Trophoblast cell (in vitro differentiated cells and primary cell): Measurements from ENCODE around the gene SOS2.
A peak's percentile ranks its signal among the peaks of the same experiment; 100 is the strongest.

Experiments
- DNase-seq, 2 donors: peaks; one replicate each; pipeline ENCODE4 v3.0.0-alpha.2; 2016
- H2AFZ ChIP-seq: 2 replicates; pipeline ENCODE4 v1.6.1; 2013; ENCODE audit warnings: low read length, moderate library complexity, mild to moderate bottlenecking; ENCODE audit not compliant: insufficient read depth, poor library complexity
- H2AK5ac ChIP-seq: 2 replicates; pipeline ENCODE4 v1.6.1; 2013; ENCODE audit warnings: mild to moderate bottlenecking, low read length
- H2BK120ac ChIP-seq: 2 replicates; pipeline ENCODE4 v1.6.1; 2013; ENCODE audit warnings: low read length, mild to moderate bottlenecking, moderate library complexity; ENCODE audit not compliant: insufficient read depth, poor library complexity
- H2BK12ac ChIP-seq: 2 replicates; pipeline ENCODE4 v1.6.1; 2013; ENCODE audit warnings: mild to moderate bottlenecking, low read length, moderate library complexity
- H2BK5ac ChIP-seq: 2 replicates; pipeline ENCODE4 v1.6.1; 2013; ENCODE audit warnings: low read length, low read depth, moderate library complexity, mild to moderate bottlenecking; ENCODE audit not compliant: poor library complexity
- H3K14ac ChIP-seq: 2 replicates; pipeline ENCODE4 v1.6.1; 2013; ENCODE audit warnings: mild to moderate bottlenecking, low read length
- H3K18ac ChIP-seq: 2 replicates; pipeline ENCODE4 v1.6.1; 2013; ENCODE audit warnings: mild to moderate bottlenecking, low read length
- H3K23ac ChIP-seq: 2 replicates; pipeline ENCODE4 v1.6.1; 2013; ENCODE audit warnings: low read length
- H3K27ac ChIP-seq: 2 replicates; pipeline ENCODE4 v1.5.1; 2013; ENCODE audit warnings: low read depth, mild to moderate bottlenecking, inconsistent platforms, low read length, moderate library complexity
- H3K27me3 ChIP-seq: 2 replicates; pipeline ENCODE4 v1.6.1; 2013; ENCODE audit warnings: inconsistent platforms, mild to moderate bottlenecking, low read length, moderate library complexity; ENCODE audit not compliant: insufficient read depth
- H3K36me3 ChIP-seq, 2 experiments: 1 replicate in 1 of 2; 2 replicates in 1 of 2; pipeline ENCODE4 v1.6.1; 2013; ENCODE audit warnings: low read length in 2 of 2, mild to moderate bottlenecking in 2 of 2, moderate library complexity in 1 of 2; ENCODE audit not compliant: insufficient read depth in 2 of 2, control insufficient read depth in 1 of 2
- H3K4ac ChIP-seq: 2 replicates; pipeline ENCODE4 v1.6.1; 2013; ENCODE audit warnings: low read depth, mild to moderate bottlenecking, low read length, moderate library complexity
- H3K4me1 ChIP-seq, 2 experiments: 1 replicate in 1 of 2; 2 replicates in 1 of 2; pipeline ENCODE4 v1.6.1; 2013; ENCODE audit warnings: low read length in 2 of 2, mild to moderate bottlenecking in 2 of 2, moderate library complexity in 1 of 2; ENCODE audit not compliant: insufficient read depth in 2 of 2, control insufficient read depth in 1 of 2
- H3K4me2 ChIP-seq: 2 replicates; pipeline ENCODE4 v1.6.1; 2013; ENCODE audit warnings: inconsistent platforms, mild to moderate bottlenecking, low read length, moderate library complexity
- H3K4me3 ChIP-seq: 2 replicates; pipeline ENCODE4 v1.5.1; 2013; ENCODE audit warnings: mild to moderate bottlenecking, low read depth, low read length, inconsistent platforms
- H3K79me1 ChIP-seq: one replicate; pipeline ENCODE4 v1.6.1; 2013; ENCODE audit warnings: low read length
- H3K79me2 ChIP-seq: 2 replicates; pipeline ENCODE4 v1.6.1; 2013; ENCODE audit warnings: low read length, mild to moderate bottlenecking; ENCODE audit not compliant: control insufficient read depth, insufficient read depth, poor library complexity
- H3K9ac ChIP-seq: 2 replicates; pipeline ENCODE4 v1.6.1; 2013; ENCODE audit warnings: mild to moderate bottlenecking, low read length
- H3K9me3 ChIP-seq: 2 replicates; pipeline ENCODE4 v1.6.1; 2013; ENCODE audit warnings: low read depth, mild to moderate bottlenecking, control low read depth, inconsistent platforms, low read length; ENCODE audit not compliant: insufficient read depth
- H4K12ac ChIP-seq: 2 replicates; pipeline ENCODE4 v1.6.1; 2013; ENCODE audit warnings: low read depth, mild to moderate bottlenecking, low read length, moderate library complexity
- H4K8ac ChIP-seq: 2 replicates; pipeline ENCODE4 v1.6.1; 2013; ENCODE audit warnings: low read depth, mild to moderate bottlenecking, low read length, moderate library complexity
- H4K91ac ChIP-seq: one replicate; pipeline ENCODE4 v1.6.1; 2013; ENCODE audit warnings: low read depth, mild to moderate bottlenecking, low read length, moderate library complexity
- WGBS: extraction: QIAGEN DNeasy Blood & Tissue Kit; methylation state at CpG from one replicate; pipeline ENCODE4 v1.1.7; 2013; ENCODE audit warnings: missing lambda C conversion rate; ENCODE audit not compliant: insufficient read length, insufficient coverage; ENCODE audit errors: extremely low coverage; 5-methylcytosine and 5-hydroxymethylcytosine counted together

The SOS2 gene

DNA sequence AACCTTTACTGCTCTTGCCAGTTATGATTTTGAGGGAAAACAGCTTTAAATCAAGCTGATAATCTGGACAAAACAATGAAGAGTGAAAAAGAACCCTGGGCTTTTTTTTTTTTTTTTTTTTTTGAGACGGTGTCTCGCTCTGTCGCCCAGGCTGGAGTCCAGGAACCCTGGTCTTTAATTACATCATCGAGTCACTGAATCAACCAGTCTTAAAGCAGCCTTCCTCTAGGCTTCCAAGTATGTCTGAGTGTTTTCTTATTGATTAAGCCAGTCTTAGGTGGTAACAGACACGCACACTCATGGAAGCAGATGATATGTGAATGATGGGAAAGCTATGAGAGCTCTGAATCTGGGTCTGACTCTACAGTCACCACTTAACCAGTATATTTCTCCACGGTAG is 109.1 kb downstream of the SOS2 start:
- no peaks in the 10 kb centered on the region for H3K79me2 ChIP-seq
- H3K14ac ChIP-seq, result no peak overlapping the region
- no peak overlapping the region for H3K27ac ChIP-seq
- H2BK120ac ChIP-seq, result no peak overlapping the region
- no peaks in the 10 kb centered on the region for H3K27me3 ChIP-seq
- no peak overlapping the region for H3K4me2 ChIP-seq
- H3K79me1 ChIP-seq, result no peaks in the 10 kb centered on the region
- no peaks in the 10 kb centered on the region for H3K9me3 ChIP-seq
- peaks cover 6% of the 10 kb centered on the region in 2 experiments for H3K36me3 ChIP-seq
- no peaks in the 10 kb centered on the region for H3K4me1 ChIP-seq
- no peak overlapping the region for H2BK5ac ChIP-seq
- H3K18ac ChIP-seq, result no peak overlapping the region
- no peak for DNase-seq
- no peak overlapping the region for H2BK12ac ChIP-seq
- H4K91ac ChIP-seq, result no peak overlapping the region
- H2AK5ac ChIP-seq, result no peak overlapping the region
- H3K4me3 ChIP-seq, result no peak overlapping the region
- H4K12ac ChIP-seq, result no peak overlapping the region
- no CpG with 5 or more reads among the region's 6 CpGs for WGBS
- H3K9ac ChIP-seq, result no peak overlapping the region
- H2AFZ ChIP-seq, result no peak overlapping the region
- no peak overlapping the region for H3K23ac ChIP-seq
- no peak overlapping the region for H4K8ac ChIP-seq
- no peak overlapping the region for H3K4ac ChIP-seq

DNA sequence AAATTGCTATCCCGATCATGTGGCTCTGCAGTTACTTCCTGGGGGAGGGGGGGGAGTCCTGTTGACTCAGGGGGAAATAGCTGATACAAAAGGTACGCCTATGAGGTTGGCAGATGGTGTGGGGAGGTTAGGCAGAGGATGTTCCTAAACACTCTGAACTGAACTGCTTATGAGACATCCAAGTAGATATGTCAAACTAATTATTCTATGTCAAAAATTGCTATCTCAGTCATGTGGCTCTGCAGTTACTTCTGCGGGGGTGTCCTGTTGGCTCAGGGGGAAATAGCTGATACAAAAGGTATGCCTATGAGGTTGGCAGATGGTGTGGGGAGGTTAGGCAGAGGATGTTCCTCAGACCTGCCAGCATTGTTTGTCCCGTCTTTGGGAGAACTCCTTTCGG is 109.9 kb downstream of the SOS2 start:
- Histone ChIP-seq H3K4me3 (no peak overlapping the region), H2AFZ (no peak overlapping the region), H3K36me3 (peaks cover 6% of the 10 kb centered on the region in 2 experiments), H3K79me2 (no peaks in the 10 kb centered on the region), H2BK12ac (no peak overlapping the region), H3K4ac (no peak overlapping the region), H3K27ac (no peak overlapping the region), H4K91ac (no peak overlapping the region), H3K27me3 (no peaks in the 10 kb centered on the region), H3K14ac (no peak overlapping the region), H3K79me1 (no peaks in the 10 kb centered on the region), H3K23ac (no peak overlapping the region), H4K8ac (no peak overlapping the region), H3K18ac (no peak overlapping the region), H2BK120ac (no peak overlapping the region), H2BK5ac (no peak overlapping the region), H3K4me2 (no peak overlapping the region), H3K9ac (no peak overlapping the region), H4K12ac (no peak overlapping the region), H3K9me3 (no peaks in the 10 kb centered on the region), H3K4me1 (no peaks in the 10 kb centered on the region), H2AK5ac (no peak overlapping the region)
- no peak for DNase-seq
- WGBS, result no CpG with 5 or more reads among the region's 5 CpGs

- no peak overlapping the region for H2BK5ac ChIP-seq
- peaks cover 4% of the 10 kb centered on the region for H3K79me2 ChIP-seq
- no peaks in the 10 kb centered on the region for H3K9me3 ChIP-seq
- H2BK120ac ChIP-seq, result no peak overlapping the region
- H2AK5ac ChIP-seq, result no peak overlapping the region
- no peak overlapping the region for H3K27ac ChIP-seq
- H3K4me2 ChIP-seq, result no peak overlapping the region
- H4K8ac ChIP-seq, result no peak overlapping the region
- DNase-seq, result no peak
- H4K12ac ChIP-seq, result no peak overlapping the region
- H3K4ac ChIP-seq, result no peak overlapping the region
- H3K4me3 ChIP-seq, result no peak overlapping the region
- H3K9ac ChIP-seq, result no peak overlapping the region
- peaks cover 10 to 14% of the 10 kb centered on the region in 2 experiments for H3K36me3 ChIP-seq
- H3K4me1 ChIP-seq, result no peaks in the 10 kb centered on the region
- no peak overlapping the region for H2AFZ ChIP-seq
- no peak overlapping the region for H2BK12ac ChIP-seq
- H3K14ac ChIP-seq, result no peak overlapping the region
- no peaks in the 10 kb centered on the region for H3K27me3 ChIP-seq
- H3K23ac ChIP-seq, result no peak overlapping the region
- no CpG with 5 or more reads among the region's 2 CpGs for WGBS
- no peak overlapping the region for H3K18ac ChIP-seq
- H3K79me1 ChIP-seq, result peaks cover 2% of the 10 kb centered on the region
- H4K91ac ChIP-seq, result no peak overlapping the region
Measured at GRCh38 chr14:50117456-50117855, 113.9 kb downstream of the SOS2 start.

GRCh38 chr14:50116966-50117365 is 114.4 kb downstream of the SOS2 start:
- DNase-seq, result no peak
- Histone ChIP-seq H3K4me2 (peak overlapping the region; percentile 42), H3K27ac (no peak overlapping the region), H3K4me1 (no peaks in the 10 kb centered on the region), H2BK12ac (no peak overlapping the region), H3K36me3 (peaks cover 12 to 15% of the 10 kb centered on the region in 2 experiments), H4K8ac (no peak overlapping the region), H3K79me1 (peaks cover 2% of the 10 kb centered on the region), H4K91ac (no peak overlapping the region), H3K4ac (no peak overlapping the region), H3K79me2 (peaks cover 4% of the 10 kb centered on the region), H2AK5ac (no peak overlapping the region), H3K14ac (no peak overlapping the region), H2BK5ac (no peak overlapping the region), H3K9me3 (no peaks in the 10 kb centered on the region), H3K9ac (no peak overlapping the region), H2BK120ac (no peak overlapping the region), H3K4me3 (no peak overlapping the region), H3K23ac (no peak overlapping the region), H3K27me3 (no peaks in the 10 kb centered on the region), H3K18ac (no peak overlapping the region), H4K12ac (no peak overlapping the region), H2AFZ (no peak overlapping the region)
- no CpG with 5 or more reads among the region's 2 CpGs for WGBS
